GM18499 (cell line): Measurements from ENCODE around the gene PIK3AP1.

Experiments
- ATAC-seq: cut with Tn5 transposase; IDR thresholded peaks from one replicate; pipeline ENCODE4 v1.9.1; 2021; ENCODE audit warnings: moderate number of reproducible peaks; ENCODE audit not compliant: insufficient read depth, unreplicated experiment

Gene PIK3AP1

GRCh38 chr10:96675846-96676245 lies 44.5 kb downstream of the PIK3AP1 start:
- no peak for ATAC-seq

GRCh38 chr10:96673318-96674099 lies 46.8 kb downstream of the PIK3AP1 start:
- no peak for ATAC-seq

GRCh38 chr10:96672481-96673175 lies 47.7 kb downstream of the PIK3AP1 start:
- ATAC-seq = no peak

- no peak for ATAC-seq
Observed at GRCh38 chr10:96671211-96671890, 49.0 kb downstream of the PIK3AP1 start.

GRCh38 chr10:96670786-96671185 lies 49.5 kb downstream of the PIK3AP1 start:
- no peak for ATAC-seq

GRCh38 chr10:96667401-96667800 lies 52.9 kb downstream of the PIK3AP1 start:
- ATAC-seq = no peak

GRCh38 chr10:96666741-96667140 lies 53.6 kb downstream of the PIK3AP1 start:
- ATAC-seq = no peak

- ATAC-seq = no peak
Observed at GRCh38 chr10:96665306-96665705, 55.0 kb downstream of the PIK3AP1 start.

- no peak for ATAC-seq
Observed at GRCh38 chr10:96664563-96664962, 55.8 kb downstream of the PIK3AP1 start.

- no peak for ATAC-seq
Observed at GRCh38 chr10:96663797-96664196, 56.5 kb downstream of the PIK3AP1 start.

GRCh38 chr10:96661632-96662031 lies 58.7 kb downstream of the PIK3AP1 start:
- no peak for ATAC-seq

GRCh38 chr10:96660297-96660696 lies 60.0 kb downstream of the PIK3AP1 start:
- no peak for ATAC-seq

- ATAC-seq = no peak
Observed at GRCh38 chr10:96658844-96659243, 61.5 kb downstream of the PIK3AP1 start.

- no peak for ATAC-seq
Observed at GRCh38 chr10:96657385-96657784, 62.9 kb downstream of the PIK3AP1 start.

- no peak for ATAC-seq
Observed at GRCh38 chr10:96656839-96657238, 63.5 kb downstream of the PIK3AP1 start.

- no peak for ATAC-seq
Observed at GRCh38 chr10:96656198-96656577, 64.1 kb downstream of the PIK3AP1 start.

GRCh38 chr10:96655461-96656197 lies 64.7 kb downstream of the PIK3AP1 start:
- ATAC-seq = no peak

- ATAC-seq = no peak
Observed at GRCh38 chr10:96651998-96652431, 68.3 kb downstream of the PIK3AP1 start.

GRCh38 chr10:96650958-96651357 lies 69.4 kb downstream of the PIK3AP1 start:
- no peak for ATAC-seq

- no peak for ATAC-seq
Observed at GRCh38 chr10:96648297-96648696, 72.0 kb downstream of the PIK3AP1 start.

- no peak for ATAC-seq
Observed at GRCh38 chr10:96647466-96647865, 72.8 kb downstream of the PIK3AP1 start.
